WTC11 (cell line): ENCODE results near the gene SLC39A5.

Experiments
- AFF4 ChIP-seq: sonication (generic); formaldehyde crosslinking; IDR thresholded peaks from 2 replicates; pipeline ENCODE4 v1.8.1; 2023; ENCODE audit warnings: mild to moderate bottlenecking, missing genetic modification reagents, borderline replicate concordance
- CREB1 ChIP-seq: sonication (generic); formaldehyde crosslinking; IDR thresholded peaks from 2 replicates; pipeline ENCODE4 v1.8.0; 2023; ENCODE audit warnings: mild to moderate bottlenecking, missing genetic modification reagents
- CREM ChIP-seq: sonication (generic); formaldehyde crosslinking; IDR thresholded peaks from 2 replicates; pipeline ENCODE4 v1.8.1; 2022; ENCODE audit warnings: mild to moderate bottlenecking, missing genetic modification reagents, moderate library complexity
- CTCF ChIP-seq: fragments of 200-600 bp; IDR thresholded peaks from 2 replicates; pipeline ENCODE4 v1.8.0; 2022; ENCODE audit warnings: antibody characterized with exemption
- E2F4 ChIP-seq: sonication (generic); formaldehyde crosslinking; IDR thresholded peaks from 2 replicates; pipeline ENCODE4 v1.8.1; 2022; ENCODE audit warnings: low read depth, mild to moderate bottlenecking, moderate library complexity, missing genetic modification reagents, borderline replicate concordance
- ESRRA ChIP-seq: sonication (generic); formaldehyde crosslinking; IDR thresholded peaks from 2 replicates; pipeline ENCODE4 v1.8.1; 2022; ENCODE audit warnings: mild to moderate bottlenecking, missing genetic modification reagents, borderline replicate concordance
- NFYB ChIP-seq: sonication (generic); formaldehyde crosslinking; conservative IDR thresholded peaks from 2 replicates; pipeline ENCODE4 v1.8.0; 2022; ENCODE audit warnings: low read depth, missing genetic modification reagents
- ZNF232 ChIP-seq: sonication (generic); formaldehyde crosslinking; IDR thresholded peaks from 2 replicates; pipeline ENCODE4 v1.8.0; 2022; ENCODE audit warnings: mild to moderate bottlenecking, missing genetic modification reagents
- TF ChIP-seq, protein P1 (sequence below): sonication (generic); formaldehyde crosslinking; IDR thresholded peaks from 2 replicates; pipeline ENCODE4 v1.8.1; 2023; ENCODE audit warnings: mild to moderate bottlenecking, moderate library complexity, missing genetic modification reagents

GRCh38 chr12:56213878-56214277, 16.0 kb upstream of the SLC39A5 start:
- TF ChIP-seq CTCF (no peak), ESRRA (CRISPR knock-in tag) (no peak), E2F4 (CRISPR knock-in tag) (no peak), CREB1 (CRISPR knock-in tag) (no peak), ZNF232 (no peak), AFF4 (no peak), CREM (no peak), NFYB (CRISPR knock-in tag) (no peak)
- TF ChIP-seq, protein P1, sequence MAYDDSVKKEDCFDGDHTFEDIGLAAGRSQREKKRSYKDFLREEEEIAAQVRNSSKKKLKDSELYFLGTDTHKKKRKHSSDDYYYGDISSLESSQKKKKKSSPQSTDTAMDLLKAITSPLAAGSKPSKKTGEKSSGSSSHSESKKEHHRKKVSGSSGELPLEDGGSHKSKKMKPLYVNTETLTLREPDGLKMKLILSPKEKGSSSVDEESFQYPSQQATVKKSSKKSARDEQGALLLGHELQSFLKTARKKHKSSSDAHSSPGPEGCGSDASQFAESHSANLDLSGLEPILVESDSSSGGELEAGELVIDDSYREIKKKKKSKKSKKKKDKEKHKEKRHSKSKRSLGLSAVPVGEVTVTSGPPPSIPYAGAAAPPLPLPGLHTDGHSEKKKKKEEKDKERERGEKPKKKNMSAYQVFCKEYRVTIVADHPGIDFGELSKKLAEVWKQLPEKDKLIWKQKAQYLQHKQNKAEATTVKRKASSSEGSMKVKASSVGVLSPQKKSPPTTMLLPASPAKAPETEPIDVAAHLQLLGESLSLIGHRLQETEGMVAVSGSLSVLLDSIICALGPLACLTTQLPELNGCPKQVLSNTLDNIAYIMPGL (CRISPR knock-in tag) = no peak
